HG03103 (cell line): ENCODE results near the gene NOS2.

Source experiments
- ATAC-seq: cut with Tn5 transposase; IDR thresholded peaks from one replicate; pipeline ENCODE4 v1.9.1; 2021; ENCODE audit warnings: low read depth; ENCODE audit not compliant: unreplicated experiment

Gene NOS2

DNA sequence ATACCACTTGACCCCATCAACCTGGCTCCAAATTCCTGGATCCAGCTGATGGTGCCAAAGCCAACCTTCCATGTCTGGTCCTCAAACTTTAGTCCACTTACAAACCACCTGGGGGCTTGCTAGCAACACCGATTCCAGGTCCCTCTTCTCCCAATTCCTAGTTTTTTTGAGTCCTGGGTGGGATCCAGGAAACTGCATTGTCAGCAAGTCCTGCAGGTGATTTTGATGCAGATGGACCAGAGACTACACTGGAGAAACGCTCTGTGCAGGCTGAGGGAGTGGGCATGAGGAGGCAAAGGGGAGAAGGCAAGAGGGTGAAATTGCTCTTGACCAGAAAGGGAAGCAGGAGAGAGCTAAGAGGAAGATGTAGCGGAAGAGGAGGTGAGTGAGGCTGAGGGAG, 21.0 kb upstream of the NOS2 start:
- no peak for ATAC-seq

DNA sequence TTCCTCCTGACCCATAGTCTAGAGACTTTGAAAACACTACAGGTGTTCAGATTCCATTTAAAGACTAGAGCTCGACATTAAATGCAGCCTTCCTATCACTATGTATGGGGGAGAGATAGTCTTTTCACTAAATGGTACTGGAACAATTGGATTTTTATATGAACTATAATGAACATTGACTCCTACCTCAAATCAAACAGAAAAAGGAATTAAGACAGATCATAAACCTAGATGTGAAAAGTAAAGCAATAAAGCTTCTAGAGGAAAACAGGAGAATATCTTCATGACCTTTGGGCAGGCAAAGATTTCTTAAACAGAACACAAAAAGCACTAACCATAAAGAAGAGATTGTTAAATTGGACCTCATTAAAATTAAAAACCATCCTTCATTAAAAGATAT, 18.8 kb upstream of the NOS2 start:
- no peak for ATAC-seq

DNA sequence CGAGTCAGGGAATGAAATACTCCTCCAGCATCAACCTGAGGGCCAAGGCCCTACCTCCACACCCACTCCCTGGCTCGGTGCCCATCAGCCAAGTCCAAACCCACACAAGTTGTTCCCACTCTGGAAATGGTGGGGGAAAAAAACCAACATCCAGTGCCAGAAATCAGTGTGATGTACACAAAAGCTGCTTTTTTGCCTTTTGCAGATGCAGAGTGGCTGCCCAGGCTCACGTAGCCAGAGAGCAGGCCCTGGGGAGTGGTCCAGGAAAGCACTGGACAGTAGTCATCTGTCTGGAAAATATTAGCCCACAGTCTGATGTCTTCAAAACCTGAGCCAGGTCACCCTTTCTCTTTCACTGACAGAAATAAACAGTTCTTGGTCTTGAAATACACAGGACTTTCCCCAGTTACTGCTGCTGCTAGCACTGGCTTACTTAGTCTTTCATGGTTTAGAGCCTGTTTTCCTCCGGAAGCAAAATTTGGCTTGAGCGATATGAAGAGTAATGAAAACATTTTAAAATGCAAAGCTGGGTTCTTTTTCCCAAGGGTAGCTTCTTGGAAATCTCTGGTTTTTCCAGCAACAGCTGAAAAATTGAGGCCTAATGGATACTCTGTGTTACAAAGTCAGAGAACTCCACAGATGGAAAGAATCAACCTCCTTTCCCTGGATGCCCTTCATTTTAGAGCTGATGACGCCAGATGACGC, 18.2 kb upstream of the NOS2 start:
- no peak for ATAC-seq

DNA sequence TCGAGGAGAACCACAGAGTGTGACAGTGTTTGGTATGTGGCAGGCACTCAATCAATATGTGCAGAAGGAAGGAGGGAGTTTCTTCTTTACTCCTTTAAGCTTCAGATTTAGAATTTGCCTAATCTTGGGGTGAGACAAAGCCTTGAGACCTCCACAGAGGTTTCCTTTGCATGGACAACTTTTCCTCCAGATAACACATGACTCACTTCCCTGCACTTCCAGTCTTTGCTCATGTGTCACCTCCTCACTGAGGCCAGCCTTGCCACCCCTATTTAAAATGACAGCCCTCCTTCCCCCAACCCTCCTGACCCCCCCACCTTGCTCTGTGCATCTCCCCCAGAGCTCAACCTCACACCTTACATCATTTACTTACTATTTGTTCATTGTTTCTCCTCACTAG, 17.4 kb upstream of the NOS2 start:
- ATAC-seq: no peak

DNA sequence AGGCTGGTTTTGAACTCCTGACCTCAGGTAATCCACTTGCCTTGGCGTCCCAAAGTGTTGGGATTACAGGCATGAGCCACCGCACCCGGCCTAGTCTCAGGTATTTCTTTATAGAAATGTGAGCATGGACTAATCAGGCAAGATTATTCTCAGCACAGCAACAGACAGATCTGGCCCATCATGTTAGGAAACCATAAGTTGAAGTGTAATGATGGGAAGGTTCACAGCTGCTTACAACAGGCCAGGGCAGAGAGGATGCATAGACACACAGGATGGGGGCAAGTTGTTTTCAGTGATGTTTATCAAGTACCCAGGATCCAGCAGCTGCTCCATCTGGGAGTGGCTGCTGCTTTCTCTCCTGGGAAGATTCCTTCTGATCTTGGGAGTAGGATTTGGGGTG, 16.6 kb upstream of the NOS2 start:
- no peak for ATAC-seq

DNA sequence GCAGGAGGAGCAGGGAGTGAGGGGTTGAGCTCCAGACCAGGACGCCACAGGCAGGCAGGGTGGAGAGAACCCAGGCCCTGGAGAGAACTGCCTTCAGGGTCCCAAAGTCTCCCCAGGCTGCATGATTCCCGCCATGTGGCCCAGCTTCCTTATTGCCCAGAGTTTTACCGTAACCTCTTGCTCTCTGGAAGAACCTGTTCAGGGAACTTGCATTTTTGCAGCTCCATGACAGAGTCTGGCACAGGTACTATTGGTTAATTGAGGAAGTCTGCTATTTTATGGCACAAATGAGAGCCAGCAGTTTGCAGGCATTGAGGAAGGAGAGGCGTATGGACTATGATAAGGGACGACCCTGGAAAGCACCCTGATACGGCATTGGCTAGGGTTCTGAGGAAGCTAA, 11.6 kb upstream of the NOS2 start:
- no peak for ATAC-seq

DNA sequence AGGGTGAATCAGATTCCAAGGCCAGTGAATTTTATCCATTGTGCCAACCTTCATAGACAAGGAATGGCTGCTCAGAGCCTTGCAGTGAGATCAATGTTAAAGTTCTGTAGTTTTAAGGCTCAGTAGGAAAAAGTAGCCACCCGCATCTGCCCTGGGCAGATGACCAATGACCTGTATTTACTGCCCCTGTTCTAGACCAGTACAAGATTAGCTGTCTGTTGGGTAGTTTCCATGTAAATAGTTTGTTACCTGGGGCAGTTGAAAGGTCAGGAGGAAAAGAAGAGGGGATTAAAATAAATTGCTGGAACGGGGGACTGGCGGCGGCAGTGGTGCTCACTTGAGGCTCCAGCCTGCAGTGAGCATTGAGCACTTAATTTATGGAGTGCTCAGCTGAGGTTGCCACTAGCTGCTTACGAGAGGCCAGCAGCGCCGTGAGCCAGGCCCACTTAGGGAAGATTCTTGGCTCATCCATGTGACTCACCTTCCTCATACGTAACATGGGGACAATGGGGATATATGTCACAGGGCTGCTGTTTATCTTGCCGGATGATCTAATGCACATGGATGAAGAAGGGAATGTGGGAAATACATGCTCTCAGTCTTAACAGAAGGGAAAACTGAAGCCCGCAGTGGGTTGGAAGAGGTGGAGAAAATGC, 10.7 kb upstream of the NOS2 start:
- no peak for ATAC-seq

DNA sequence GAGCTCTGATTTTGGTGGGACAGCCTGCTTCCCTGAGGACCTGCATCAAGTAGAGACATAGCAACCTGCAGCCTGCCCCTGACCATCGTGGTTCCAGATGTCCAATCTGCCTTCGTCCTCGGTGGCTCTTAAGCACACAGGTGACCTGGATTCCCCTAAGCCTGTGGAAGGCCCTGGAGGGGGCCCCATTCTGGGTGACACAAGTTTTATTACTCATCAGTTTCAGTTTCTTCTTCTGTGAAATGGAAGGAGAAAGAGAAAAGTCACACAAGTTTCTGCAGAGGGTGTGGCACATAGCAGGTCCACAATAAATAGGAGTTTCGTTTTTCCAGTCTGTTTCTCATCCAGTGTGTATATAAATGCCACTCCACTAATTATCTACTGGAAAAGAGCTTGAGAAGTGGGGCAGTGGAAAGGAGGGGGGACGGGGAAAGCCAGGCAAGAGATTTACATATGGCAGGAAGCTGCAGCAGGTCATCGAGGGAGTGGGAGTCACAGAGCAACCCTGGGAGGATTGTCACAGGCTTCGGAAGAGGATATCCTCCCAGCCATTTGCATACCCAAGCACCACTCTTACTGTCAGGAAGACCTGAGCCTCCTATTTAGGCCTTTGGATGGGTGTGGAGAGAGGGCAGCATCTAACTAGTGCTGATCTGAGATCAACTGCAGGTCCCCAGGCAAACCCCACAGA, 10.0 kb upstream of the NOS2 start:
- no peak for ATAC-seq

DNA sequence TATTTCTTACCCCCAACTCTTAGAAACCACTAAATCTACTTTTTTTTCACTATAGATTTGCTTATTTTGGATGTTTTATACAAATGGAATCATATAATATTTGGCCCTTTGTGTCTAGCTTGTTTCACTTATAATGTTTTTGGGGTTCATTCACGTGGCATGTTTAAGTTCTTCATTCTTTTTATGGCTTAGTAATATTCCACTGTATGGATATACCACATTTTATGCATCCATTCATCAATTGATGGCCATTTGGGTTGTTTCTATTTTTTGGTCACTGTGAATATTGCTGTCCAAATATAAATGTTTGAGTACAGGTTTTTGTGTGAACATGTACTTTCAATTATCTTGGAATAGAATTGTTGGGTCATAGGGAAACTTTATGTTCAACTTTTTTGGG, 9.2 kb upstream of the NOS2 start:
- no peak for ATAC-seq

DNA sequence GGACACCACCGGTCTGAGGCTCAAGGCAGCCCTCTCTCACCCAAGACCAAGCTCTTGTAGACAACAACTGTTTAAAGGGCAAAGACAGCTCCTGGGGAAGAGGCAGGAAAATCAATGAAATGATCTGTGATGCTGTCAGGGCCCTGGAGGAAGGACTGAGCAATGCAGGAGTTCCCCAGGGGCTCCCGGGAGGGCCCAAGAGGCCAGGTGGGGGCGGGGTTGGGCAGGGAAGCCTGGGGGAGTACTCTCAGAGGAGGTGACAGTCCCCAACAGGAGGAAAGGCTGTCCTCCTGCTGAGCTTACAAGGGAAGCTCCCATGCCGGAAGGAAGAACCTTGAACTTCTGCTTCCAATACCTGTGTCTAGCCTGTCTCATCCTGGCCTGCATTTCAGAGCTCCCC, 8.3 kb upstream of the NOS2 start:
- no peak for ATAC-seq

DNA sequence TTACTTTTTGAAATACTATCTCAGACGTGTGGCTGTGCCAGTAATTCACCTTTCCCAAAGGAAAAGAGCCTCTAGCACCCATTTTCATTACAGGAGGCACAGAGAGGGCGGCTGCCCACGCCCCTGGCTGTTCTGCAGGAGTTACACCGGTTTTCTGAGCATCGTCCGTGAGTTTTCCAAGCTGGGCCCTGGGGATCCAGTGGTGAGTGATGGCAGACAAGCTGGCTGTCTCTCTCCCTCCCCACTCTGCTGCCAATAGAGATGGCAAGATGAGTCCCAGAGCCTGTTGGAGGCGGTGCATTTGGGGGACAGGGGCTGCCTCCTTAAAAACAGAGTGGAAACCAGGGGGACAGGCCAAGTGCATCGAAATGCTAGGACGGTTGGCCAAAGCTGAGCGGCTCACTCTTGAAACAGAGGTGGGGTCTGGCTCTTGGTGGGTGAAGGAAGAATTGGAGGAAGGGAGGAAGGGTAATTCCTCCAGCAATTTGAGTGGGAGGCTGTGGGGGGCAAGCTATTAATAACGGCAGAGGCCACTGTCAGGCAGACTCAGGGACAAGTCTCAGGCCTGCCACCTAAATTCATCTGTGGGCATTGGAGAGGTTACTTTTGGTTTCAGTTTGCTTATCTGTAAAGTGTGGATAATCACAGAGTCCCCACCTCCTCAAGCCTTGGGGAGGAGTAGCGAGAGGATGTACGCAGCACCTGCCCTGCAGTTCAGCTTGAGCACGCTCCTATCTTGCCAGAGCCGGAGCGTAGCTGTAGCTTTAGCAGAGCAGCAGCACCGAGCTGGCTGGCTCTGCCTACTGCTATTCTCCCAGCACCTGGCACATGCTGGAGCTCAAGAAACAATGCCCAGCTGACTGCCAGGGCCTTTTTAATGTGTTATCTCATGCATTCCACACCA, 7.5 kb upstream of the NOS2 start:
- ATAC-seq: peak; percentile 59

DNA sequence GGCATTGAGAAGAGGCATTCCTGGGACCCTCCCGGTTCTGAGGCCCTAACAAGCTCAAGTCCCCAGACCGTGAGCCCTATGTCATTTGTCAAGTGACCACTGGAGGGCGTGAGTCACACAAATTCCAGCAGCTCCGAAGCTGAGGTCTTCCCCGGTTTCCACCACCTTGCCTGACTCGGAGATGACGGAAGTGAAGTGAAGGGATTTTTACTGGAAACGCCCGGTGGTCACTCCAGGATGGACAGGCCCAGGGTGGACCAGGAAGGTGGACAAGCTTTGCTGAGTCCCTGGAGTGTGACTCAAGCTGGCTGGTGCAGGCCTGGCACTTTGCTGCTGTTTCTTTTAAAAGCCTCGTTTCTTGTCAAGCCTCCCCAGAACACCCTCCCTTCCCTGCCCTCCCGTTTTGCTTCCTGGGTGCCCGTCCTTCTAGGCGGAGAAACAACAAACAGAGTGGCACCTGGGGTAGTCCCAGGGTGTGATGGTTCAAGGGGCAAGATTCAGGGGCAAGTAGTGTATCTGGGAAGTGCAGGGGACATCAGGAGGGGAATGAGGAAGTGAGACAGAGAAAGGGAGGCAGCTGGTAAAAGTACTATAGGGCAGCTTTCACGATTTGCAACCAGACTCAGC, 5.3 kb upstream of the NOS2 start:
- ATAC-seq: peak; percentile 36

DNA sequence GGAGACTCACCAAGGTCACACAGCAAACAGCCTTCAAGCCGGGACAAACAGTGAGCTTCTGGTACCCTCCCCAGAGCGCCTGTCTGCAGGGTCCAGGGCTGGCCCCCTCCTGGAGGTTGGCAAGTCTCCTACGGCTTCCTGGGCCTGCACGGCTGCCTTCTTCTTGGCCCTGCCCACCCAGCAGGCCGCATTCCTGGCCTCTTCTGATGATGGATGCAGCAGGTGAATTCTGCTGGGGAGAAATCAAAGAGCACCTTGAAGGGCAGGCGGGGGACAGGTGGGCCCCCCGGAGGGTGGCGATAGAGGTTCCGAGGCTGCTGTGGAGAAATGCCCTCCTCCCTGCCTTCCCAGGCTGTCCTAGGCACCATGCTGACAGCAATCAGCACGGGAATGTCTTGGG, 3.8 kb upstream of the NOS2 start:
- no peak for ATAC-seq

DNA sequence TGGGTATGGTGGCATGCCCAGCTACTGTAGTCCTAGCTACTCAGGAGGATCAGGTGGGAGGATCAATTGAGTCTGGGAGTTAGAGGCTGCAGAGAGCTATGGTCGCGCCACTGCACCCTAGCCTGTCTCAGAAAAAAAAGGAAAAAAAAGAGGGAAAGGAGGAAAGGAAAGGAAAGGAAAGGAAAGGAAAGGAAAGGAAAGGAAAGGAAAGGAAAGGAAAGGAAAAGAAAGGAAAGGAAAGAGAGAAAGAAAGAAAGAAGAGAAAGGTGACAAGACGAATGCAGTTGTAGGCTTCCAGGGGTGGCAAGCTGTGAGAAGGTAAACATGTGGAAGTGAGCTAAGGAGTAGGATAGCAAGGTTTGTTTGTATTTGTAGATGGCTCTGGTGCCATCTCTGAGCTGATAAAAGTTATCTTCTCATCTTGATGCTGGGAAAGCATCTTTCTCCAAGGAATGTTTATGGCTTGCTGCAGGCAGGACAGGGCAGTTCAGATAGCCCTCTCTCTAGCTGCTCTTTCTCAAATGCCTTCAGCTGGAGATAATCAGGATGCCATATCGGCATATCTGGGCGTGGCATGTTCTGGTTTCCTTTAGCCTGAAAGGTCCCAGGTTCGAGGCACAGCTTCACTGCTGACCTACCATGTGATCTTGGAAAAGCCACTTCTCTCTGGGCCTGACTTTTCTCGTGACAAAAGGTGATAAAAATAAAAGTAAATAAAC, 2.8 kb upstream of the NOS2 start:
- ATAC-seq: no peak

DNA sequence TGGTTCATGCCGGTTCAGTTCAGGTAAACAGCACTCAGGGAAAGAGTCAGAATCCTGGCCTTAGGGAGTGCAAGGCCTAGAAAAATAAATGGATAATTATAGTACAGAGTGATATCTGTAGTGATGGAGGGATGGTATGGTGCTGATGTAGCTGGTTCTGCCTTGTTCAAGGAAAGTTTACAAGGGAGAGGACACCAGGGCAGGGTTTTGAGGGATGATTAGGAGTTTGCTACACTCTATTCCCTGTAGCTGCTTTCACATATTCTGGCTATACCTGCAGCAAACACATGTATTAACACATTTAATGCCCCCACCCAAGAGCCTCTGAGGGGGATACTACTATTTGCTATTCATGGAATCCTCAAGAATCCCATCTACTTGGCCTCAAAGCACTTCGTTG, 1.7 kb upstream of the NOS2 start:
- no peak for ATAC-seq

DNA sequence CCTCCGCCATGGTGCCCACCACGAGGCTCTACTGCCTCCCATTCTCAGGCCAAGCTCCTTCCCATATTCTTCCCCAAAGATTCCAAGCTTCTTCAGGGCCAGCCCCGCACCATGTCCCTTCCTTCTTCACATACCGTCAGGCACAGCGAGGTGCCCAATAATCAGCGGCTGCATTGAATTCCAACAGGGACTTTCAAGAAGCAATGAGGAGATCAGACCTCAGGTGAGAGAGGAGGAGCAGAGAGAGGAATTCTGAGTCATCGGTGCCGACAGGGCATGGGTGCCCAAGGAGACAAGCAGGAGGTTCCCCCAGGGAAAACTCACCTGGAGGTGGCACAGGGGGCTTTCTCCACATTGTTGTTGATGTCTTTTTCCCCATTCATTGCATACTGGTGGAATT, 2.0 kb downstream of the NOS2 start:
- ATAC-seq: no peak

DNA sequence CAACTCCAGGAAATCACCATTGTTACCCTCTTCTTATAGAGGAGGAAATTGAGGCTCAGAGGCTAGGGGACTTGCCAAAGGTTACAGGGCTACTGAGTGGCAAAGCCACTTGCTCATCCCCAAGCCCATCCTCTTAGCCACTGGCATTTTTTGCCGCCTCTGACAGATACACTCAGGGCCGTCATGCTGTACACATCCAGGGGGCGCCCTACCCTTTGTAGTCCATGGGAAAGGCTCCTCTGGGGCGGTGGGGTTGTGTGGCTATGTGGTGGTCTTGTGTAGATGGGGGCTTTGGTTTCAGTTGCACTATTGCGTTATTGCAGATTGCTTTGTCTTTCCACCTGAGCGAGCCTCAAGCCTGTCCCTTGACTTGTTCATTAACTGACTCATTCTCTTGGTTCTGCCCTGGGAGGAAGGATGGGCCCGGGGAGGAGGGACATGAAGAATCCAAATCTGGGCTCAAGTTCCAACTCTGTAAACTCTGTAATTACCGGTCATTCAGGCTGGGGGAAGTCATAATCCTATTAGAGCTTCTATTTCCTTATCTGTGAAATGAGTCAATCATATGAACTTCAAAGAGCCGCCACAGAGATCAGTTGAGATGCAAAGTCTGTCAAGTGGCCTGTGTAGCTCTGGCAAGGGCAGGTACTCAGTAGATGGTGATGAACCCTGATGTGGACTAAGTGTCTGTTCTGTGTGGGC, 2.8 kb downstream of the NOS2 start:
- no peak for ATAC-seq

DNA sequence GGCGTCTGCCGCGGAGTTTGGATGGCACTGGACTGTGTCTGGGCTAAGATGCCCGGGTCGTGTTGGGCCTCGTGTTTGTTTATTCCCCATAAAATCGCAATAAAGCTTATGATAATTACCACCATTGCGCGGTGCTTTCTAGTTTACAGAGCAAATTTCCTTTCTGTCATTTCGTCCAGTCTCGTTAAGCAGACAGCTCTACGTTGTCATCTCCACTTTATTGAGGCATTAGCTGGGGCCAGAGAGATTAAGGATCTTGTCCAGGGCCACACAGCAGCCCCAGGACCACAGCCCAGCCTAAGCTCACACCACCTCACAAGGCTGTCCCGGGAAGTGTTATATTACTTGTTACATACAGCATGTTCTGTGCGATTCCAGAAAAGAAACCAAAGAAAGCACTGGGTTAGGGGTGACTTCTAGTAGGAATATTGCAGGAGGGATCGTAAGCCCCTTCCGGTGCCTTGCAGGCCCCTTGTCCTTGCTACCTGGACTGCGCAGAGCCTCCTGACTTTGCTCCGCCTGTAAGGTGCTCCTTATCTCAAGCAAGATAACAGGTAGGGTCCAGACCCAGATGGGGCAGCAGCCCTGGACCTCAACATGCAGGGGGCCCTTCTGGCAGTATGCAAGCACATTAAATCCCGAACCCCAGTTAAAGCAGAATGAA, 6.3 kb downstream of the NOS2 start:
- no peak for ATAC-seq
